ENCODE results near the gene GNAZ.

Gene GNAZ

DNA sequence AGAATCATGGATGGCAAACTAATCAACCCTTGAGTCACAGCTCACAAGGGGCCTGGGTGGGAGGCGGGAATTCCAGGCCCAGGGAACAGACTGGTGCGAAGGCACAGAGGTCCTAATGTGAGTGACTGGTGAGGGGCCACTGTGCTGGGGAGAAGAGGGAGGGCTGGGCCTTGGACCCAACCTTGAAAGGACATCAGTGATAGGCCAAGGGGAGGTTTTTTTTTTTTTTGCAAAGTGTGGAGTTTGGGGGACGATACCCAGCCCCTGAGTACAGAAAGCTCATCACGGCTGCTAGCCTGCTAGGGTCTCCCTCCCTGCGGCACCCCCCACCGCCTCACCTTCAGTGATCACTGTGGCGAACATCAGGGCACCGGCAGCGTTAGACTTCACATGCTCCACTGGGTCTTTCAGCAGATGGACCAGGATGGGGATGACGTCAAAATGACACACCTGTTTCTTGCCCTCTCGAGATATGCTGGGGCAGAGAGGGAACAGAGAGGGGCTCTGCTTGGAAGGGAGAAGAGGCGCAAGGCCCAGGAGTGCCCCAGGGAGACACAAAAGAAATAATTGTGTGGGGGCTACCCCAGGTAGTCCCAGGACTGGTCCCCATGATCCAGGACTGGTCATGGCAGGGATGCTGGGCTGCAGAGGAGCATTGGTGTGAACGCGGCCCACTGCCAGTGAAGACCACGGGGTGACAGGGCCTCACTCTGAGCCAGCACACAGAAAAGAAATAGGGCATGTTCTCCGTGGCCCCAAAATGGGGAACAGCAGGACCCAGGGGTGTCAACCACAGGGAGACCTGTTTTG lies 8.6 kb upstream of the GNAZ start:
- Histone ChIP-seq H3K79me2 (ENCODE audit: control insufficient read depth, low read length) (no peaks in the 10 kb centered on the region), H3K27ac (ENCODE audit: low read depth, low read length) (no peak overlapping the region), H3K4me1 (ENCODE audit: control insufficient read depth, low read length) (peaks cover 28% of the 10 kb centered on the region), H3K27me3 (ENCODE audit: control insufficient read depth, low read length) (no peaks in the 10 kb centered on the region), H3K9me3 (ENCODE audit: control insufficient read depth, insufficient read depth, low read length) (peaks cover 4% of the 10 kb centered on the region), H3F3A (ENCODE audit: control insufficient read depth, insufficient read depth) (no peaks in the 10 kb centered on the region), H3K9me2 (replicated peaks; ENCODE audit: control insufficient read depth, low read length) (no peaks in the 10 kb centered on the region), H3K4me3 (ENCODE audit: low read length) (no peak overlapping the region), H3K36me3 (ENCODE audit: control insufficient read depth, low read length) (no peaks in the 10 kb centered on the region), H3K4me2 (ENCODE audit: low read length) (no peak overlapping the region), H4K20me1 (ENCODE audit: control insufficient read depth, insufficient read depth, low read depth, low read length) (no peaks in the 10 kb centered on the region)
- TF ChIP-seq, protein P1, sequence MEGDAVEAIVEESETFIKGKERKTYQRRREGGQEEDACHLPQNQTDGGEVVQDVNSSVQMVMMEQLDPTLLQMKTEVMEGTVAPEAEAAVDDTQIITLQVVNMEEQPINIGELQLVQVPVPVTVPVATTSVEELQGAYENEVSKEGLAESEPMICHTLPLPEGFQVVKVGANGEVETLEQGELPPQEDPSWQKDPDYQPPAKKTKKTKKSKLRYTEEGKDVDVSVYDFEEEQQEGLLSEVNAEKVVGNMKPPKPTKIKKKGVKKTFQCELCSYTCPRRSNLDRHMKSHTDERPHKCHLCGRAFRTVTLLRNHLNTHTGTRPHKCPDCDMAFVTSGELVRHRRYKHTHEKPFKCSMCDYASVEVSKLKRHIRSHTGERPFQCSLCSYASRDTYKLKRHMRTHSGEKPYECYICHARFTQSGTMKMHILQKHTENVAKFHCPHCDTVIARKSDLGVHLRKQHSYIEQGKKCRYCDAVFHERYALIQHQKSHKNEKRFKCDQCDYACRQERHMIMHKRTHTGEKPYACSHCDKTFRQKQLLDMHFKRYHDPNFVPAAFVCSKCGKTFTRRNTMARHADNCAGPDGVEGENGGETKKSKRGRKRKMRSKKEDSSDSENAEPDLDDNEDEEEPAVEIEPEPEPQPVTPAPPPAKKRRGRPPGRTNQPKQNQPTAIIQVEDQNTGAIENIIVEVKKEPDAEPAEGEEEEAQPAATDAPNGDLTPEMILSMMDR (IDR thresholded peaks at IDR 0.05; ENCODE audit: low read depth, low read length, poor library complexity, severe bottlenecking): no peak
- no peak for TF ChIP-seq EZH2phosphoT487 (IDR thresholded peaks at IDR 0.05; ENCODE audit: borderline replicate concordance, low read length)

DNA sequence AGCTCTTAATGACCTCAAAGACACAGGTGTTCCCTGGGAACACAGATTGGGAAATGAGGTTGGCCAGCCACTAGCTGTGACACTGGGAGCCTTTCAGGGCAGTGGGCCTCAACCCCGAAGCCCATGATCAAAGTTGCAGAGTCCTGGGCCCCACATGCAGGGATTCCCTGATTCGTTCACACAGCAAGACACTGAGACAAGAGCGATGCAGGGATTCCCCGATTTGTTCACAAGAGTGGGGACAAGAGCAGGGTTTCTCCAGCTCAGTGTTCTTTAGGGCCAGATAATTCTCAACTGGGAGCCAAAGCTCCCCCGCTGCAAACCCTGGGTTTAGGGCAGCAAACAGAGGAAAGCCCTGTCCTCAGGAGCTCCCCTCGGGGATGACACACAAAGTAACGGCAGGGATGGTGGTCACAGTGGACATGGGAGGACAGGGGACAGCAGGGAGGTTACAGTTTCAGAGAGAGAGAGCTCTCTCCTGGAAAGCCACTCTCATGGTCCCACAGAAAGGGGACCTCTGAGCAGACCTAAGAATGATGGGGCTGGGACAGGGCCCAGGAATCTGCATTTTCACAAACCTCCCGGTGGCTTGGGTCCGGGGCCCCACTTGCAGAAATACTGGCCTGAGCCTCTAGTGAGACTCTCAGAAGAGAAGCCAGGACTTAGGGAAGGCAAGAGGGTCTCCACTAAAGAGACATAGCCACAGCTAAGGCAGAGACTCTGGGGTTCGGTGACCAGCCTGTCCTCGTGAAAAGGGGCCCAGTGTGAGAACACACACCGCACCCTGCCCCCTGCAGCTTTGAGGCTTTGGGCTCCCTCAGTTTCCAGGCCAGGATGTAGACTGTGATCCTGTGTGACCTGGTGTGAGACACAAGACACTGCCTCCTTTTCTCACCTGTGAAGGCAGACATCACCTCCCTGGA lies 7.4 kb upstream of the GNAZ start:
- Histone ChIP-seq H3K4me2 (ENCODE audit: low read length) (no peak overlapping the region), H3K27me3 (ENCODE audit: control insufficient read depth, low read length) (no peaks in the 10 kb centered on the region), H3K9me2 (replicated peaks; ENCODE audit: control insufficient read depth, low read length) (no peaks in the 10 kb centered on the region), H3K4me1 (ENCODE audit: control insufficient read depth, low read length) (peaks cover 39% of the 10 kb centered on the region), H3K4me3 (ENCODE audit: low read length) (no peak overlapping the region), H4K20me1 (ENCODE audit: control insufficient read depth, insufficient read depth, low read depth, low read length) (no peaks in the 10 kb centered on the region), H3K27ac (ENCODE audit: low read depth, low read length) (no peak overlapping the region), H3K36me3 (ENCODE audit: control insufficient read depth, low read length) (no peaks in the 10 kb centered on the region), H3F3A (ENCODE audit: control insufficient read depth, insufficient read depth) (no peaks in the 10 kb centered on the region), H3K79me2 (ENCODE audit: control insufficient read depth, low read length) (no peaks in the 10 kb centered on the region), H3K9me3 (ENCODE audit: control insufficient read depth, insufficient read depth, low read length) (no peaks in the 10 kb centered on the region)
- TF ChIP-seq, protein P1 (IDR thresholded peaks at IDR 0.05; ENCODE audit: low read depth, low read length, poor library complexity, severe bottlenecking): no peak
- no peak for TF ChIP-seq EZH2phosphoT487 (IDR thresholded peaks at IDR 0.05; ENCODE audit: borderline replicate concordance, low read length)

DNA sequence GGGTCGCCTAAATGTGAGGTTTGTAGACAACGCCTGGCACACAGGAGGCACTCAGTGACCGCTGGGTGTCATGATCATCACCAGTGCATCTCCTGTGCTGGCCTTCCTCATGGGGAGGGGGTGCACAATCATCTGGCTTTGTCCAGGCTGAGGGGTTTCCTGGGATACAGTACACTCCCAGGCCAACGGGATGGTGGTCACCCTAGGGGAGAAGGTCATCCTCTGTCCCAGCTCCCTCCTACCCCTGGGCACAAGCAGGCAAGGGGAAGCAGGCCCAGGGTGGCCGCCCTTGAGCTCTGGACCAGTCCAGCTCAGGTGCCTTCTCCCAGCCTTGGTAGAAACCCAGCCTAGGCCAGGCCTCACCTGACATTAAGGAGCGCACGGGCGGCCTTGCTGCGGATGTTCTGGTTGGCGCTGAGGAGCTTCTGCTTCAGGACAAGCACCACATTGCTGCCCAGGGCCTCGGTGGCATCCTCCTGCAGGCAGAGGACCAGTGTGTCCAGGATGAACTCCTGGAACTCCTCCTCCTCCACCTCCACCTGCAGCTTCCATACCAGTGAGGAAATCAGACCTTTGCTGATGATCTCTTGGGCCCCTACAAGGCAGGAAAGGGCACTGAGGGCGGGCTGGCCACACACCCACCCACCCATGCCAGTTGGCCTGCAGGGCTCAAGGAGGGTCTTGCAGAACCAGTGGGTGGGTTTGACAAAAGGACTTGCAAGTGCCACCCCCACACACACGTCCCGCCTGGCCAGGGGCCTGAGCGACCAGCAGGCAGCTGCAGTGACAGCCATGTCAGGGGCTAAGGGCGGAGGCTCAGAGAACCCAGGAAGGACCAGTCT lies 6.6 kb upstream of the GNAZ start:
- no peak overlapping the region for H3K27ac ChIP-seq (ENCODE audit: low read depth, low read length)
- H4K20me1 ChIP-seq (ENCODE audit: control insufficient read depth, insufficient read depth, low read depth, low read length): no peaks in the 10 kb centered on the region
- H3K4me1 ChIP-seq (ENCODE audit: control insufficient read depth, low read length): peaks cover 35% of the 10 kb centered on the region
- H3K9me2 ChIP-seq (replicated peaks; ENCODE audit: control insufficient read depth, low read length): no peaks in the 10 kb centered on the region
- peaks cover 1% of the 10 kb centered on the region for H3K27me3 ChIP-seq (ENCODE audit: control insufficient read depth, low read length)
- TF ChIP-seq, protein P1 (IDR thresholded peaks at IDR 0.05; ENCODE audit: low read depth, low read length, poor library complexity, severe bottlenecking): no peak
- TF ChIP-seq EZH2phosphoT487 (IDR thresholded peaks at IDR 0.05; ENCODE audit: borderline replicate concordance, low read length): no peak
- H3F3A ChIP-seq (ENCODE audit: control insufficient read depth, insufficient read depth): no peaks in the 10 kb centered on the region
- H3K79me2 ChIP-seq (ENCODE audit: control insufficient read depth, low read length): no peaks in the 10 kb centered on the region
- no peak overlapping the region for H3K4me2 ChIP-seq (ENCODE audit: low read length)
- no peaks in the 10 kb centered on the region for H3K9me3 ChIP-seq (ENCODE audit: control insufficient read depth, insufficient read depth, low read length)
- no peaks in the 10 kb centered on the region for H3K36me3 ChIP-seq (ENCODE audit: control insufficient read depth, low read length)
- no peak overlapping the region for H3K4me3 ChIP-seq (ENCODE audit: low read length)
